SW 1271 (cell line): ENCODE measurements around the gene APCDD1L.

Source experiments
- DNase-seq, 2 experiments: peaks; one replicate each; lab custom pipeline; 2025; lab: John Stamatoyannopoulos, UW

The APCDD1L gene

GRCh38 chr20:58492074-58492718 is 23.0 kb downstream of the APCDD1L start:
- DNase-seq, result no peak

- DNase-seq, result no peak
Observed at GRCh38 chr20:58486207-58486606, 29.0 kb downstream of the APCDD1L start.

GRCh38 chr20:58485393-58485792 is 29.8 kb downstream of the APCDD1L start:
- no peak for DNase-seq

- no peak for DNase-seq
Observed at GRCh38 chr20:58483470-58483869, 31.7 kb downstream of the APCDD1L start.

DNA sequence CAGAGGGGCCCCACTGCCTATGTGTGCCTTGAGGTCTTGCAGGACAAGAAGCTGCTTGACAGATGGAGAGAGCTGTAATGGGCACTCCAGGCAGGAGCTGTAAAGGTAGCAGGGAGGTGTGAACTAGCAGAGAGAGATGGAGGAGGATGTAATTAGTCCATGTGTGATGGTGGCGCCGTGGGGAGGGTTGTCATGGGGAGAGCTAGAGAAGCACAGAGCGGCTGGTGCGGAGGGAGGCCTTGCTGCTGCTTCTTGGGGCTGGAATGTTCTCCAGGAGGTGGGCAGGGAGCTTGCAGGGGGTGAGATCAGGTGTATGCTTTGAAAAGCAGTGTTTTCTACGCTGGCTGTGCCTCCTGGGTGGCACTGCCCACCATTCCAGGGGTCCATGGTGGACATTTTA is 32.1 kb downstream of the APCDD1L start:
- no peak for DNase-seq

GRCh38 chr20:58482416-58482815 is 32.8 kb downstream of the APCDD1L start:
- no peak for DNase-seq

GRCh38 chr20:58481481-58482021 is 33.6 kb downstream of the APCDD1L start:
- no peak for DNase-seq

GRCh38 chr20:58480551-58481336 is 34.5 kb downstream of the APCDD1L start:
- DNase-seq, result no peak

DNA sequence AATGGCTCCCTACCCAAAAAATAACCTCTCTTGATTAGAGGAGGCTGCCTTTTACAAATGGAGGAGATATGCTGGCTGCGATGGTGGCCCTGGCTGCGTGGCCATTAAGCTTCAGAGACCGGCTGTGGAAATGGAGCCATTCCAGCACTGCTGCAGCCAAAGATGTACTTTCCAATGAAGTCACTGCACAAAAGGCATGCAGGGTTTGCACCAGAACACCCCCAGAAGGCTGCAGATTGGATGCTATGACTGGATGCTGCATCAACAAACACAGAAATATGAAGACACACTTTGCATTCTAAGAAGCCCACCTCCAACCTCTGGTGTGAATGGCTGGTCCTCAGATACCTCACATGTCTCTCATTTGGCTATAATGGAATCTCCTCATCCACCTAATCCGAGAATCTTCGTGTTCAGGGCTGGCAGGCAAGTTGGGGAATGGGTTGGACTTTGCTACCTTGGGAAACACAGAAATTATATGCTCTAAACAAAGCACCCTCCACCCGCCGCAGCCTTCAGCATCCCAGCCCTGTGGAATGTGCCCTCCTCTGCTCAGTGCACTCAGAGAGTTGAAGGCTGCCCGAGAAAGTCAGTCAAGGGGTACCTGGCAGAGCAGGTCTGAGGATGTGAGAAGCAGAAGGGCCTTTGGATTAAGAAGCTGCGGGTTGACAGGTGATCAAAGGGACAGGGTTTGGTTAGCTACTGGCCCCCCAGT is 35.3 kb downstream of the APCDD1L start:
- no peak for DNase-seq

GRCh38 chr20:58478141-58478805 is 36.9 kb downstream of the APCDD1L start:
- no peak for DNase-seq

- no peak for DNase-seq
Observed at GRCh38 chr20:58475466-58475865, 39.7 kb downstream of the APCDD1L start.

DNA sequence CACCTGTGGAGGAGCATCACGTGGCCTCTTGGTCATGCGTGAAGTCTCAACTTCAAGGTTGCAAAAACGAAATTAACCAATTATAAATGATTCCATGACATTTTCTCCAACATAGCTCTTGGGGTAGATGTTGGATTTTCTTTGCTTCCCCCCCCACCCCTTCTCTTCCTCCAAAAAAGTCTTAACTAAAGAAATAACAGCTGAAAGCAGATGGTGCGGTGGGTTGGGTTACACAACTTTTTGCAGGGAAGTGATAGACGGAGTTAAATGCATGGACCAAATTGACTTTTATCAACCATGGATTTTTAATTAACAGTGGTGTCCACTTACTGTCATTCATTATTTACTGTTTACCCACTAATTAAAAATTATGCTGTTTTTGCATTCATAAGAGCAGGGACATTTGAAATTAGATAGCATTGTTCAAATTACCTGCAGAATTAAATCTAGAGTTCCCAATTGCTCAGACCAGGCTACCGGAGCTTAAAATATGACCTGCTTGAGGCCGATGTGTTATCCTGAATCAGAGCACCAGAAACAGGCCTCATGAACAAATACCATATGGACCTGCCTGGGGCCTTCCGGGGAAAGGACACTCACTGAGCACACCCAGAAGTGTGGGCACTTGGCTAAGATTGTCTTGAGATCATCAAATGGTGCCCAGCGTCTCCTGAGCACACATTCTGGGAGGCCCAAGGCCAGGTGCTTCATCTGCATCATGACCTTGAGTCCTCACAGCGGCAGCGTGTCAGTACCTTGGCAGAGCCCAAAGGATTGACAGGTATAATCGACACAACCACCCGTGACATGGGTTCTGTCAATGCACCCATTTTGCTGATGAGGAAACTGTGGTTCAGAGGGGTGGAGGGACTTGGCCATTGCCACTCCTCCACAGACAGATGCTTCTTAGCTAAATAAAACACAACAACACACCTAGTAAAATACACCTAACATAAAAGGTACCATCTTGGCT is 41.5 kb downstream of the APCDD1L start:
- no peak for DNase-seq

DNA sequence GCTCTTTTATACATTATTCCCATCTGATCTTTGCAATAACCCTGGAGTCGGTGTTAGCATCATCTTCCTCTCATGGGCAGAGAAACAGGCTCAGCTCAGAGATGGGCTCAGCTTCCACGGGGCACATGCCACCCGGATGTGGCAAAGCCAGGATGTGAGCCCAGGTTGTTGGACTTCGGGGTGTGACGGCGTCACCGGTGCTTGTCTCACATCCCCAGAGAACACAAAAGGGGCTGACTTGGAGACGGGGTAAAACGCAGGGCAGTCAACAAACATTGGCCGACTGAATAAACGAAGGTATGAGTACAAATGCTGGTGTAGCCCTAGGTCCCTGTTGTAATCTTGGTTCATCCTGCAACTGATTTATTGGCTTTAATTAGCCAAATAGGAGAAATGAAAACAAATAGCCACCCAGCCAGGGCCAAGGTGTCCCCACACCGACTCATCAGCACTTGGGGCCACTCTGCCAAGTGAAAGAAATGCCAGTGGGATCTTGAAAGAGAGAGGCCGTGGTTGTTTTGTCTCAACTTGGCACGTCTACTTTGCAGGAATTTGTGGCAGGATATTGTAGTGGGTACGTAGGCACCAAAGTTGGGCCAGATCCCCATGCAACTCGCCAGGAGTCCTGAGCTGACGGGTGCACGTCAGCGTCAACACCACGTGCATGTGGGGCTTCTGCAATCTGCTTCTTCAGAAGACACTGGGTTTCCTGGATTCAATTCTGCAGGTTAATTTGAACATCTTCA is 42.8 kb downstream of the APCDD1L start:
- no peak for DNase-seq

DNA sequence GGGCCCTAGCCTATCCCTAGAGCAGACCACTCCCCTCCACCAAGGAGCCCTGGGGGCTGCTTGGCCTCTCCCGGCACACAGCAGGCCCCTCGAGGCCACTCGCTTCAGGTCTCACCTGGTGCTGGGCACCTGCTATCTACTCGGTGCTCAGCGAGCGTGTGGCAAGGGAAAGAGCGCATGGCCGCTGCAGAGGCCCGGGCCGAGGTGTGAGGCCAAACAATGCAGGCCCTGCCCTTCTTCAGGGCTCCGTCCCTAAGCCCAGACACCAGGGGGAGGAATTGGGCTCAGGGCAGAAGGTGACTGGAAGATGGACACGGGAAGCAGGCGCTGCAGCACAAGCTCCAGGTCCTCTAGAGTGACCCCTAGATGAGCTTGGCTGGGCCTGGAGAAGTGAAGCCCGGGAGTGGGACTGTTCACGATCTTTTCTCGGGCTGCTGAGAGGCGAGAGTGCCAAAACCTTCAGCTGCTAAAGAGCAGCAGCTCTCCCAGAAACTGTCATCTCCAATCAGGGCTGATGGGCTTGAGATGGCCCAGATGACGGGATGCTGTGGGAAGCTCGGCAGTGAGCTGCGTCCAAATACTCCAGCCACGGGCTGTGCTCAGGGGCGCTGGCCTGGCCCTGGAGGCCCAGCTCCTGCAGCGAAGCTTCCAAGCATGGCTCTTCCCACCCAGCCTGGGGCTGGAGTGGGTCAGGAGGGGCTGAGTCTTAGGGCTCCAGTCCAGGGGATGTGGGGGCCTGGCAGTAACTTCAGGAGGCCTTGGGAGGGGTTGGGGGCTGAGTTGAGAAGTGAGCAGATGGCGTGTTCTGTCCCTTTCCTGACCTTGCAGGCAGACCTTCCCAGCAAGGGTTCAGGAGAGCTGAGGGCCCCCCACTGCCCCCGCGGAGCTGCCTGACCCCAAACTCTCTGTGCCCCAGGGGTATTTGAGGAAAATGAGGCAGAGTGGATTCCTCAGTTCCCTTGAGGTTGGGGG is 43.7 kb downstream of the APCDD1L start:
- no peak for DNase-seq

DNA sequence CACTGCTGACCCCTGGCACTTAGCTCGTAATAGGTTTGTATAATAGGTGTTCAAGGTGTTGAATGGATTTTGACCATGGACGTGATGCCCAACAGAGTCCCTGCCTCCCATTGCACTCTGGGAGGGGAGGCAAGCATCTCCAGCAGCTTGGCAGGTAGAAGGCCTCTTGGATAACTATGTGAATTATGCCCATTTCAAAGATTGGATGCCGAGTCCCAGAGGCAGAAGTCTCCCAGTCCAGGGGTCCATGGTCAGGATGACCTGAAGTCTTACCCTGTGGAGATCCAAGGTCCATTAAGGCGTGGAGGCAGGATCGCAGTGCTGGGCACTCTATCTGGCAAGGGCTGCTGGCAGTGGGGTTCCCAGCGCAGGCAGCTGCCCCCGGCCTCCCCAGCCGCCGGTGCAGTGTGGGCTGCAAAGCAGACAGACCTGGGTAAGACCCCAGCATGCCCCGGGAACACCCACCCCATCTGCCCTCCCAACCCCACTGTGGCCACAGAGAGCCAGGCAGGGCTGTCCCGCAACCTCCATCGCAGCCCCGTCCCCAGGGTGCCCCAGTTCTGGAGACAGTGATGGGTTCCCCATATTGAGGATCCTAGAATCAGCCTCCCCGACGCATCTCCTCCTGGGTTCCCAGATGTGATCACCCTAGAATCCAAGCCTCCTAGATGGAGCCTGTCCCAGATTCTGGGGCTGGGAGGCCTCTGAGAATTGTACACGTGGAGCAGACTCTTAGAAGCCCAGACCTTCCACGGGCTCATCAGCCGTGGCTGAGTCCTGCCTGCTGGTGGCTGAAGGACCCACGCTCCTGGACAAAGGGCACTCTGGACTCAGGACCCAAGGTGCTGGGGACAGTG is 44.6 kb downstream of the APCDD1L start:
- no peak for DNase-seq

DNA sequence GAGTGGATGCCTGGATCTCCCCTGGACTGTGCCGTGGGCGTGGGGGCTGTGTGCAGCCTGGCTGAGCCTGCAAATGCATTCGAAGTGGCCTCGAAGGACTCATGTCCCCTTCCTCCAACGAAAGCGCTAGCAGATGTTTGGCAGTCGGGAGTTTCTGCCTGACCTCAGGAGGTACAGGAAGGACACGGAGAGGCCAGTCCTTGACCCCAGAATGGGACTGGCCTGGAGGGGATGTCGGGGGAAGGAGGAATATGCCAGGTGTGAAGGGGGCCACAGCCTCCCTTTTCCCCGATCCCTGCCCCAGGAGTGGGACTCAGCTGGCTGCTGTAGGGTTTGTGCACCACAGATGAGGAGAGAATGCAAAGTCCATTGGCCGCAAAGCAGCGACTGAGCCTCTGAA is 45.6 kb downstream of the APCDD1L start:
- DNase-seq, result no peak

DNA sequence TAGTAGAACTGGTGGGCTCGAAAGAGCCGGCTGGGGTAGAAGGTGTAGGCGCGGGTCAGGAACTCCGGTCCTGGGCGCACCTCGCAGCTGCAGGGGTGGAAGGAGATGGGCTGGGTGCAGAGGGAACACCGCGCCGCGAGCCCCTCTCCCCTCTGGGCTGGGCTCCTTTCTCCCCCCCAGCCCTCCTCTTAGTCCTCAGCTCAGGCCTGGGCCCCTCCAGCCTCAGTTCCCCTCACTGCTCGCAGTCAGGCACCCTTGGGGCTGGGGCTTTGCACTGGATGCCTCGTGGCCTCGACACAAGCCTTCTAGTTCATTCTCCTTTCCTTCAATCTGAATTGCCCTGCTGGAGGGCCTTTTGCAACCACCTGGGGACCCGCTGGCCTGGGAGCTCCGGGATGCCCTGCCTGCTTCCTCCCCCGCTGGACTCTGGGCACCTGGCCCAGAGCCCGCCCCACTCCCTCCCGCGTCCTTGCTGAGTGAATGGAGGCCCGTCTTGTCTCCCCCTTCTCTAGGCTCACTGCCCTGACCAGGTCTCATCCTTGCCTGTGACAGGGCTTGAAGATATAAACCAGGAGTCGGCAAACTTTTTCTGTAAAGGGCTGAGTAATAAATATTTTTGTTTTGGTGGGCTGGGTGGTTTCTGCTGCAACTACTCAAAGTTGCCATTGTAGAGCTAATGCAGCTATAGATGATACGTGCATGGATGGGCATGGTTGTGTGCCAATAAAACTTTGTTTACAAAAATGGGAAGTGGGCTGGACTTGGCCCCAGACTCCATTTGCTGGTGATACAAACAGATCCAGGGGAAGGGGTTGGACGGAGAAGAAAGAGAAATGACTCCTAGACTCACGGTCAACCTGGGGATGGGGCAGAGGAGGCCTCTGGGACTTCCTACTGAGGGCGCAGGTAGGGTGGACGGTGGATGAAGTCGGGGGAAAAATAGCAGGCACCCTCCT is 47.3 kb downstream of the APCDD1L start:
- DNase-seq, result no peak
